IPS-20b (cell line): ENCODE measurements around the gene TBC1D8B.
"Not testable (repeated sequence)": the region's sequence is repeated elsewhere in the genome, so short reads cannot be mapped to it uniquely, and the experiment has no call there.

Experiments used
- H3K27ac ChIP-seq: one replicate; pipeline ENCODE4 v1.5.1; 2013; ENCODE audit warnings: low read length
- H3K27me3 ChIP-seq: 2 replicates; pipeline ENCODE4 v1.6.1; 2013; ENCODE audit warnings: mild to moderate bottlenecking, low read length, inconsistent platforms; ENCODE audit not compliant: insufficient read depth
- H3K36me3 ChIP-seq: 2 replicates; pipeline ENCODE4 v1.6.1; 2013; ENCODE audit warnings: low read depth, mild to moderate bottlenecking, inconsistent platforms, low read length, moderate library complexity; ENCODE audit not compliant: insufficient read depth
- H3K4me1 ChIP-seq: 2 replicates; pipeline ENCODE4 v1.6.1; 2013; ENCODE audit warnings: mild to moderate bottlenecking, control low read depth, inconsistent platforms, low read length, moderate library complexity; ENCODE audit not compliant: insufficient read depth
- H3K4me3 ChIP-seq: 2 replicates; pipeline ENCODE4 v1.5.1; 2013; ENCODE audit warnings: mild to moderate bottlenecking, low read length, inconsistent platforms
- H3K9ac ChIP-seq: 2 replicates; pipeline ENCODE4 v1.6.1; 2013; ENCODE audit warnings: low read depth, mild to moderate bottlenecking, inconsistent platforms, low read length, moderate library complexity
- H3K9me3 ChIP-seq: 2 replicates; pipeline ENCODE4 v1.6.1; 2013; ENCODE audit warnings: mild to moderate bottlenecking, low read depth, low read length, inconsistent platforms; ENCODE audit not compliant: insufficient read depth

The TBC1D8B gene

DNA sequence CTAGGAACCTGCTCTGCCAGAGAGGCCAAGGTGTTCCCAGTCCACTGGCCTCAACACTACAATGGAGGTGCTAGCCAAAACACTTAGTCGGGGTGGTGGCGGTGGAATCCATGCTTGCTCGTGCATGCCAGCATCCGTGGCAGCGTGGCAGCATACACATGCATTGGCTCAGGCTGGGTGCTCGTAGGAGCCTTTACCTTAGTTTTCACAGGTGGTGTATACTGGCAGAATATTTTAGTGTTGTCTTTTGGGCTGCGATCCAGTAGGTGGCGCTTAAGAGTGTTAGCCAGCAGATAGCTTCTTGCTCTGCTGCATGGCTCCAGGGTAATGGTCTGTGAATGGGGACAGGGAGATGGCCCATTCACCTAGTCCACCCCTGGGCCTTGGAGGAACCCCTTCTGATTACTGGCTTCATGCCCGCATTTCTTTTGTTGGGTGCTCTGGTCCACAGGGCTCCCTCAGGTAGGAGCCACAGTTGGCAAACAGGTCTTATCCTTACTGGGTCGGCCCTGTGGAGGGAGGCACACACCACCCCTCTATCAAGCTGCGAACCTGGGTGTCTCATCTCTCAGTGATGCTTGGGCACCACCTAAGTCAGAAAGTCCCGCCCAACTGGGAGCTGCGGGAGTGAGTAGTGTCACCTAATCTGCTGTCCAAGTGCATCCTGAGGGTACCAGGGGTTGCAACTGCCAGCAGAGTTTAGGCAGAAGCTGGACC, 60.7 kb downstream of the TBC1D8B start:
- no peak overlapping the region for H3K9ac ChIP-seq
- H3K27ac ChIP-seq = no peak overlapping the region
- H3K27me3 ChIP-seq = no peaks in the 10 kb centered on the region
- H3K4me3 ChIP-seq = no peak overlapping the region
- H3K4me1 ChIP-seq = no peaks in the 10 kb centered on the region
- no peaks in the 10 kb centered on the region for H3K9me3 ChIP-seq
- H3K36me3 ChIP-seq = no peaks in the 10 kb centered on the region

- no peak overlapping the region for H3K27ac ChIP-seq
- H3K9me3 ChIP-seq = no peaks in the 10 kb centered on the region
- H3K27me3 ChIP-seq = no peaks in the 10 kb centered on the region
- H3K4me3 ChIP-seq = no peak overlapping the region
- H3K4me1 ChIP-seq = no peaks in the 10 kb centered on the region
- H3K36me3 ChIP-seq = no peaks in the 10 kb centered on the region
- H3K9ac ChIP-seq = no peak overlapping the region
Observed at GRCh38 chrX:106863697-106864096, 61.2 kb downstream of the TBC1D8B start.

DNA sequence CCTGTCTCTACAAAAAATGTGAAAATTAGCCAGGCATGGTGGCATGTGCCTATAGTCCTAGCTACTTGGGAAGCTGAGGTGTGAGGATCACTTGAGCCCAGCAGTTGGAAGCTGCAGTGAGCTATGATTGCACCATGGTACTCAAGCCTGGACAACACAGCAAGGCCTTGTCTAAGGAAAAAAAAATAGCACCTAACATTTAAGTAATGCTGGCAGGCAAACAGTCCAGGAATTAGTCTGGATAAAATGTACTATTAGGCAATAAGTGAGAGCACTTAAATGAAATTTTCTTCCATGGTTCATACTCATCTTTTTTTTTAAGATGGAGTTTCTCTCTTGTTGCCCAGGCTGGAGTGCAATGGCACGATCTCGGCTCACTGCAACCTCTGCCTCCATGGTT, 70.3 kb downstream of the TBC1D8B start:
- not testable (repeated sequence) for H3K27me3 ChIP-seq, H3K9ac ChIP-seq, H3K4me1 ChIP-seq, H3K4me3 ChIP-seq, H3K36me3 ChIP-seq, H3K9me3 ChIP-seq, H3K27ac ChIP-seq

DNA sequence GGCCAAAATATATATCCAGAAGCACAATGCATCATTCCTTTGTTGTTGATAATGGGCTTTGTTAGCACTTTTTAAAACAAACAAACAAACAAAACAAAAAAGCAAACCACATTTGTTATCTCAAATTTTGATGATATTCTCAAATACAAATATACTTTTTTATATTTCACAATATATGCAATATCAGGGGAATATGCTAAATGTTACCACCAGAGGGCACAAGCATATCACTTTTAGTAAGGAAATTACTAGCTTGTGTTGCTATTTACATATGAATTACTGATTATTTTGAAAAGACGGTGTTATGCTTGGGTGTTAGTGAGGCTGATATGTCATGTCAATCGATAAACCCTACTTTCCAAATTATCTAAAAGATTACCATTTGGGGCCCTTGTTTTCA, 71.6 kb downstream of the TBC1D8B start:
- Histone ChIP-seq H3K9me3 (no peaks in the 10 kb centered on the region), H3K4me3 (no peak overlapping the region), H3K36me3 (no peaks in the 10 kb centered on the region), H3K9ac (no peak overlapping the region), H3K4me1 (peaks cover 2% of the 10 kb centered on the region; the same call in 1 of the 2 replicates), H3K27ac (no peak overlapping the region), H3K27me3 (no peaks in the 10 kb centered on the region)

- H3K4me1 ChIP-seq = peaks cover 2% of the 10 kb centered on the region; the same call in 1 of the 2 replicates
Observed at GRCh38 chrX:106875151-106875550, 72.7 kb downstream of the TBC1D8B start.

DNA sequence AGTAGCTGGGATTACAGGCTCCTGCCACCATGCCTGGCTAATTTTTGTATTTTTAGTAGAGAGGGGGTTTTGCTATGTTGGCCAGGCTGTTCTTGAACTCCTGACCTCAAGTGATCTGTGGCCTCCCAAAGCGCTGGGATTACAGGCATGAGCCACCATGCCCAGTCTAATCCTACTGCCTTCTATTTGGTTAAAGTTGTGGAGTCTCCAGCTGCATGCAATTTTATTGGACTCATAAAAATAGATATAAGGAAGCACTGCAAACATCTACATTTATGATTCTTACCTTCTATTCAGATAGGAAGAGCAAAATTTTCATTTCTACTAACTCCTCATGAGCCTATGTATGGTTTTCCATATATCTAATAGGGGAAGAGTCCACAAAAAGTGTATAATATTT, 87.0 kb downstream of the TBC1D8B start:
- no peaks in the 10 kb centered on the region for H3K36me3 ChIP-seq
- no peak overlapping the region for H3K9ac ChIP-seq
- no peaks in the 10 kb centered on the region for H3K9me3 ChIP-seq
- no peaks in the 10 kb centered on the region for H3K4me1 ChIP-seq
- no peak overlapping the region for H3K27ac ChIP-seq
- H3K4me3 ChIP-seq = no peak overlapping the region
- H3K27me3 ChIP-seq = no peaks in the 10 kb centered on the region

More at GRCh38 chrX:106875151-106875550, 72.7 kb downstream of the TBC1D8B start:
- no peak overlapping the region for H3K9ac ChIP-seq
- H3K27ac ChIP-seq = no peak overlapping the region
- no peaks in the 10 kb centered on the region for H3K9me3 ChIP-seq
- H3K36me3 ChIP-seq = no peaks in the 10 kb centered on the region
- no peaks in the 10 kb centered on the region for H3K27me3 ChIP-seq
- H3K4me3 ChIP-seq = no peak overlapping the region

DNA sequence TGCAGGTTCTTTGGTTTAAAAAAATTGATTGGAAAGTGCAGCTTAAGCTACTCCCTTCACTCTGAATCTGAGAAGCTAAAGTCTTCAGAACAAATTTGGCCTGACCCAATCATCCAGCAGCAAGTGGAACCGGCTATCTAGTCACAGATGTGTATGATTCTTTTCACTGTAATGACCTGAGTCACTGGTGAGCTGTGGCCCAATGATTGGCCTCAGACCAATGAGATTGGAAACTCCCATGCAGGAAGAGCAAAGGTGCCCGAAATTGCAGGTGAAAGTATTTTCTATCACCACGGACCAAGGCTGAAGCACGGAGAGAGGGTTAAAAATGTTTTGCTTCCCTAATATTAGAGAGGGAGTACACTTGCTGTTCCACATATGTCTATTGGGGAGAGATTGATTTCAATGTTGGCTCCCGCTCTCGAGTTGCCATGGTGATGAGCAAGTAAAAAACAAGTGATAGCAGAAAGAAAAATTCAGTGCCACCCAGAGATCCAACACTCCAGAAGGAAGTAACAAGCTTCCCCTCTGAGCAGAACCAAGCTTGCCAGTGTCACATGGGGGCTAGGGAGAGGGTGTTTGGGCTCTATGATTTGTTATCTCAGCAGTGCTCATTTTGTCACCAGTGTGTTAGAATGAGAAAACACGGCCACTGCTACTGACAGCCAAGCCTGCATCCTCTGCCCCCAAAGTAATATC, 89.4 kb downstream of the TBC1D8B start:
- Histone ChIP-seq H3K9me3 (no peaks in the 10 kb centered on the region), H3K27ac (no peak overlapping the region), H3K4me1 (no peaks in the 10 kb centered on the region), H3K9ac (no peak overlapping the region), H3K36me3 (no peaks in the 10 kb centered on the region), H3K4me3 (no peak overlapping the region), H3K27me3 (no peaks in the 10 kb centered on the region)

DNA sequence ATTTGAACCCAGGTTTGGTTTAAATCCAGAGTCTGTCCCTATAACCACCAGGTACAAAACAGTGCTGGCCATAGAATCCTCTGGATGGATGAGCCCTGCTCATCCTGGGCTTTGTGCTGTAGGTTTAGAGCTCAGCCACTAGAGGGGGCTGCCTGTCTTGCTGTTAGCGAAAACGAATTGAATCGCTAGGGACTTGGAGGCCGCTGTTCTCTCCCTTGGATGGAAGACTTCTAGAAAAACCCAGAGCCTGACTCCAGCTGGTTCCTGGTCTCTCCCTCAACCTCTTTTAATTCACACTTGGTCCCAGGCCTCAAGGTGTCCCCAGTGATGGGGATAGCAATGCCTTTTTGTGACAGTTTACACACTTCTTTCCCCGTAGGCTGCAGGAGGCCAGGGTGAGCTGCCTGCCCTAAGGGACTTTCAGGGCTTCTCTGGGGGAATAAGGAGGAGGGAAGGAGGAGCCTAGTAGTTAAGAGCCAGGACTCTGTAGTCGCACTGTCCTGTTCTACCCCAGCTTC, 92.0 kb downstream of the TBC1D8B start:
- H3K27ac ChIP-seq = no peak overlapping the region

DNA sequence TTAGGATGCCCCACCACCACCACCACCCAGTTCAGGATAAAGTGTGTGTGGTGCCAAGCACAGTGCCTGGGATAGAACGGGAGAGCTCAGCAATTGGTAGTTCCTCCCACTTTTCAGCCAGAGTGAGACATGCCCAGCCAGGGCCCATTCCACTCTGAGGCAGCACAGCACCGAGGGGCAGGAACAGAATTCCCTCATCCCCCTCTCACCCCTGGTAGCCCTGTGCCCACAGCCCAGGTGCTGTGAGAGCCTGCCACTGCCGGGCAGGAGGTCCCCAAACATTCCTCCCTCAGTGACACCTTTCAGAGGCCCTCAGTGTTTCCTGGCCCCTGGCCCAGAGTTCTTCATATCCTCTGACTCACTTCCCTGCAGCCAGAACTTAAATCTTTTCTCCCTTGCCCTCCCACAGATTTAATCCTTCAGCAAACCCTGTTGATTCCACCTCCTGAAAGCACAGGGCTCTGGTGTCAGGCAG, 92.5 kb downstream of the TBC1D8B start:
- no peaks in the 10 kb centered on the region for H3K36me3 ChIP-seq
- H3K27me3 ChIP-seq = no peaks in the 10 kb centered on the region
- H3K4me3 ChIP-seq = no peak overlapping the region
- H3K4me1 ChIP-seq = no peaks in the 10 kb centered on the region
- no peak overlapping the region for H3K27ac ChIP-seq
- H3K9ac ChIP-seq = no peak overlapping the region
- no peaks in the 10 kb centered on the region for H3K9me3 ChIP-seq

More for the DNA sequence above, 92.0 kb downstream of the TBC1D8B start:
- no peak overlapping the region for H3K4me3 ChIP-seq
- H3K27me3 ChIP-seq = no peaks in the 10 kb centered on the region
- no peaks in the 10 kb centered on the region for H3K36me3 ChIP-seq
- no peak overlapping the region for H3K9ac ChIP-seq
- no peaks in the 10 kb centered on the region for H3K4me1 ChIP-seq
- no peaks in the 10 kb centered on the region for H3K9me3 ChIP-seq

DNA sequence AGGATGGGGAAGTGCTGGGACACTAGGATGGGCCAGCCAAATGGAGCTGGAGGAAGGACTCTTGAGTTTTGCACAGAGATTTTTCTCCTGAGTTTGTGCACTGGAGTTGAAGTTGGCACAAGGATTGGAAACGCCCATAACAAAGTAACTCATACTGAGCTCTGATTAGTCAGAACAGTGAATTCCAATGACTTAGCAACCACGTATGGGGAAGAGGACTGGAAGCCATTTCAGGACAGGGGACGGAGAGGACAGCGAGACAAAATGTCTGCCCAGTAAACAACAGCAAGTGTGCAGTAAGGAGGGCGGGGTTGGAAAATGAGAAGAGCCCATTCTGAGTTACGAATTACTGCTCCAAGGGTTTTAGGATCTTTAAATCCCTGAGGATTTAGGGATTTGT, 94.8 kb downstream of the TBC1D8B start:
- Histone ChIP-seq H3K27ac (no peak overlapping the region), H3K4me1 (no peaks in the 10 kb centered on the region), H3K9ac (no peak overlapping the region), H3K27me3 (no peaks in the 10 kb centered on the region), H3K4me3 (no peak overlapping the region), H3K9me3 (no peaks in the 10 kb centered on the region), H3K36me3 (no peaks in the 10 kb centered on the region)

DNA sequence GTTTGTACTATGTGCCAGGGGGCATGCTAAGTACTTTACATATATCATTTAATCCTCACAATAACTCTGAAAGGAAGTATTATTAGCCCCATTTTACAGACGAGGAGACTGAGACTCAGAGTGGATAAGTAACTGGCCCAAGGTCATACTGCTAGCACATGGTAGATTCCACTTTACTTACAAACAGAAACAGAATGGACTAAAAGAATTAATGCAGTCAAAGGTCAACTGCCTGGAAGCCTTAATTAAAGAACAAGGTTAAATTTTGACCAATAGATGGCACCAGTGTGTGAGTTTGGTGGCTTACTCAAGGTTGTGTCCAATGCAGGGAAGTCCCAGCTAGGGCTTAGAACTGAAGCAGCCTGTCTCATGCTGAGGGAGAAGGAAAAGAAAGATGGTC, 96.0 kb downstream of the TBC1D8B start:
- no peaks in the 10 kb centered on the region for H3K27me3 ChIP-seq

DNA sequence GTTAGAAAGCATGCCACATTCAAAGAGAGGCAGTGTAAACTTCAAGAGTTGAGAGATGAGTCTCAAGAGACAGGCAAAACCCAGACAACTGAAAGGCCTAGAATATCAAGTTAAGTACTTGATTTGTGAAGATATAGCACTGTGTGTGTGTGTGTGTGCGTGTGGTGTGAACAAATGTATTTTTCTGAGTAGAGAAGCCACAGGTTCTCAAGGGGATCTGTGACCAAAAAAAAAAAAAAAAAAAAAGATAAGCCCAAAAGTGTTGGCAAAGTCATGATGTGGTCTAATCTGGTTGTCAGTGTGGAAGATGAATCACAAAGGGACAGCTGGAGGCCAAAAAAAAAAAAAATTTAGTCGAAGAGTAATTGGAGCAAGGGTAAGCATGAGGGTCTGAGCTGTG, 96.8 kb downstream of the TBC1D8B start:
- no peaks in the 10 kb centered on the region for H3K4me1 ChIP-seq
- H3K27me3 ChIP-seq = no peaks in the 10 kb centered on the region
- no peaks in the 10 kb centered on the region for H3K9me3 ChIP-seq
- H3K36me3 ChIP-seq = no peaks in the 10 kb centered on the region
- no peak overlapping the region for H3K4me3 ChIP-seq
- H3K27ac ChIP-seq = no peak overlapping the region
- no peak overlapping the region for H3K9ac ChIP-seq

More for the DNA sequence above, 96.0 kb downstream of the TBC1D8B start:
- Histone ChIP-seq H3K9ac (no peak overlapping the region), H3K36me3 (no peaks in the 10 kb centered on the region), H3K9me3 (no peaks in the 10 kb centered on the region), H3K4me3 (no peak overlapping the region), H3K4me1 (no peaks in the 10 kb centered on the region), H3K27ac (no peak overlapping the region)
